ENCODE measurements around the gene NDUFB5.

Gene NDUFB5

DNA sequence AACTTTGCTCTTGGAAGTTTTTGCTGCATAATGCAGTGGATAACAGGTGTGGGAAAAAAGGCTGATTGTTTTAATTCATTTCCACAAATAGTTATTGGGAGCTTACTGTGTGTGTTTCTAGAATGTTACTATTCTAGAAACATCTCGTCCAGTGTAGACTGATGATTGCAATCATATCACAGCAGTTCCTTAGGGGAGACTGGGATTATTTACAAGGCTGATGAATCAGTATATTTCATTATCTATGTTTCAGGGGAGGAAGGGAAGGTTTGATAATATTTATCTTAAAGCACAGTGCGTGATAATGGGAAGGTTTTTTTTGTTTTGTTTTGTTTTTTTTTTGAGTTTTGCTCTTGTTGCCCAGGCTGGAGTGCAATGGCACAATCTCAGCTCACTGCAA, 50.6 kb downstream of the NDUFB5 start:
- H3K27me3 ChIP-seq (ENCODE audit: control insufficient read depth in 2 of 2, insufficient read depth in 2 of 2, low read length in 2 of 2): no peaks in the 10 kb centered on the region
- peaks cover 3 to 8% of the 10 kb centered on the region in 2 donors for H3K4me1 ChIP-seq (ENCODE audit: control insufficient read depth in 2 of 2, insufficient read depth in 2 of 2, low read length in 2 of 2)
- H3K4me3 ChIP-seq (ENCODE audit: low read length in 2 of 2): no peak overlapping the region
- H3K9ac ChIP-seq (ENCODE audit: low read depth in 1 of 2, low read length in 2 of 2): no peak overlapping the region
- no peak overlapping the region for H3K27ac ChIP-seq (ENCODE audit: low read depth in 2 of 2, low read length in 2 of 2)
- no peaks in the 10 kb centered on the region for H3K9me3 ChIP-seq (ENCODE audit: control insufficient read depth in 2 of 2, low read length in 2 of 2)
- H3K36me3 ChIP-seq (ENCODE audit: control insufficient read depth in 2 of 2, insufficient read depth in 2 of 2, low read length in 2 of 2): no peaks in the 10 kb centered on the region

GRCh38 chr3:179658606-179659005, 54.0 kb downstream of the NDUFB5 start:
- Histone ChIP-seq H3K9me3 (ENCODE audit: control insufficient read depth in 2 of 2, low read length in 2 of 2) (no peaks in the 10 kb centered on the region), H3K4me3 (ENCODE audit: low read length in 2 of 2) (no peak overlapping the region), H3K27ac (ENCODE audit: low read depth in 2 of 2, low read length in 2 of 2) (no peak overlapping the region), H3K4me1 (ENCODE audit: control insufficient read depth in 2 of 2, insufficient read depth in 2 of 2, low read length in 2 of 2) (peaks cover 3 to 6% of the 10 kb centered on the region in 2 donors), H3K36me3 (ENCODE audit: control insufficient read depth in 2 of 2, insufficient read depth in 2 of 2, low read length in 2 of 2) (no peaks in the 10 kb centered on the region), H3K27me3 (ENCODE audit: control insufficient read depth in 2 of 2, insufficient read depth in 2 of 2, low read length in 2 of 2) (no peaks in the 10 kb centered on the region), H3K9ac (ENCODE audit: low read depth in 1 of 2, low read length in 2 of 2) (no peak overlapping the region)

DNA sequence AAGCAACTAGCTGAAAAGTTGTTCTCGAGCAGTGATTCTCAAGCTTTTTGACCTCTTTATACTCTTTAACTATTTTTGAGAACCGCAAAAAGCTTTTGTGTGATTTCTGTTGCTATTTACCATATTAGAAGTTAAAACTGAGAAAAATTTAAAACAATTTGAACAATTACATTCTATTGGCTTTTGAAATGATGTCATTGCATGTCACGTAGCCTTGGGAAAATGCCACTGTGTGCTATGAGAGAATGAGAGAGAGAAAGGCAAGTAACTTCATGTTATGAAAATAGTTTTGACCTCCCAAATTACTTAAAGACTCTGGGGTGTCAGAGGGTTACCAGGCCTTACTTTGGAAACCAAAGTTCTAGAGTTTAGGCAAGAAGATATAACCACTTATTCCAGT, 56.3 kb downstream of the NDUFB5 start:
- Histone ChIP-seq H3K9ac (ENCODE audit: low read depth in 1 of 2, low read length in 2 of 2) (no peak overlapping the region), H3K9me3 (ENCODE audit: control insufficient read depth in 2 of 2, low read length in 2 of 2) (no peaks in the 10 kb centered on the region), H3K27ac (ENCODE audit: low read depth in 2 of 2, low read length in 2 of 2) (no peak overlapping the region), H3K27me3 (ENCODE audit: control insufficient read depth in 2 of 2, insufficient read depth in 2 of 2, low read length in 2 of 2) (no peaks in the 10 kb centered on the region), H3K36me3 (ENCODE audit: control insufficient read depth in 2 of 2, insufficient read depth in 2 of 2, low read length in 2 of 2) (no peaks in the 10 kb centered on the region), H3K4me1 (ENCODE audit: control insufficient read depth in 2 of 2, insufficient read depth in 2 of 2, low read length in 2 of 2) (no peaks in the 10 kb centered on the region), H3K4me3 (ENCODE audit: low read length in 2 of 2) (no peak overlapping the region)

DNA sequence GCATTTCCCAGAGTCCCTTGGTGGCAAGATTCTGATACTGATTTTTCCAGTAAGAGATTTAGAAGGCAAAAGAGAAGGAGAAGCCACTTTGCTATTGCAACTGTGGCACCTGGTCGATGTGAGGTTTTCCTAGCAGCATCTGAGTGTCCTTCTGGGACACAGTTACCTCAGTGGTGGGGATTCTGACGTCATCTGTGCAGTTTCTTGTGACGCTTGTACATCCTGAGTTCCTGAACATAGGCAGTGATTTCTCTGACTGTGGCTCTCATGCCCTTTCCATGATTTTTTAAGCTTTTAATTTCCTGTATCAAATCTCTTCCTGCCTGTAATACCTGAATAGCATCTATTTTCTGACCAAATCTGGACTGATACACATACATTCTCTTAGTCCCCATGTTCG, 57.2 kb downstream of the NDUFB5 start:
- H3K9me3 ChIP-seq (ENCODE audit: control insufficient read depth in 2 of 2, low read length in 2 of 2): no peaks in the 10 kb centered on the region
- H3K9ac ChIP-seq (ENCODE audit: low read depth in 1 of 2, low read length in 2 of 2): no peak overlapping the region
- H3K4me1 ChIP-seq (ENCODE audit: control insufficient read depth in 2 of 2, insufficient read depth in 2 of 2, low read length in 2 of 2): no peaks in the 10 kb centered on the region
- no peak overlapping the region for H3K27ac ChIP-seq (ENCODE audit: low read depth in 2 of 2, low read length in 2 of 2)
- no peaks in the 10 kb centered on the region for H3K27me3 ChIP-seq (ENCODE audit: control insufficient read depth in 2 of 2, insufficient read depth in 2 of 2, low read length in 2 of 2)
- no peaks in the 10 kb centered on the region for H3K36me3 ChIP-seq (ENCODE audit: control insufficient read depth in 2 of 2, insufficient read depth in 2 of 2, low read length in 2 of 2)
- no peak overlapping the region for H3K4me3 ChIP-seq (ENCODE audit: low read length in 2 of 2)

GRCh38 chr3:179663093-179663492, 58.5 kb downstream of the NDUFB5 start:
- H3K27me3 ChIP-seq (ENCODE audit: control insufficient read depth in 2 of 2, insufficient read depth in 2 of 2, low read length in 2 of 2): no peaks in the 10 kb centered on the region
- no peaks in the 10 kb centered on the region for H3K36me3 ChIP-seq (ENCODE audit: control insufficient read depth in 2 of 2, insufficient read depth in 2 of 2, low read length in 2 of 2)
- no peak overlapping the region for H3K27ac ChIP-seq (ENCODE audit: low read depth in 2 of 2, low read length in 2 of 2)
- H3K4me3 ChIP-seq (ENCODE audit: low read length in 2 of 2): no peak overlapping the region
- H3K4me1 ChIP-seq (ENCODE audit: control insufficient read depth in 2 of 2, insufficient read depth in 2 of 2, low read length in 2 of 2): no peaks in the 10 kb centered on the region
- H3K9ac ChIP-seq (ENCODE audit: low read depth in 1 of 2, low read length in 2 of 2): no peak overlapping the region
- H3K9me3 ChIP-seq (ENCODE audit: control insufficient read depth in 2 of 2, low read length in 2 of 2): no peaks in the 10 kb centered on the region

- Histone ChIP-seq H3K9ac (ENCODE audit: low read depth in 1 of 2, low read length in 2 of 2) (no peak overlapping the region), H3K4me3 (ENCODE audit: low read length in 2 of 2) (no peak overlapping the region), H3K27ac (ENCODE audit: low read depth in 2 of 2, low read length in 2 of 2) (no peak overlapping the region), H3K36me3 (ENCODE audit: control insufficient read depth in 2 of 2, insufficient read depth in 2 of 2, low read length in 2 of 2) (no peaks in the 10 kb centered on the region), H3K9me3 (ENCODE audit: control insufficient read depth in 2 of 2, low read length in 2 of 2) (no peaks in the 10 kb centered on the region), H3K27me3 (ENCODE audit: control insufficient read depth in 2 of 2, insufficient read depth in 2 of 2, low read length in 2 of 2) (no peaks in the 10 kb centered on the region), H3K4me1 (ENCODE audit: control insufficient read depth in 2 of 2, insufficient read depth in 2 of 2, low read length in 2 of 2) (no peaks in the 10 kb centered on the region)
These were observed 61.4 kb downstream of the NDUFB5 start for GRCh38 chr3:179666030-179666429.

DNA sequence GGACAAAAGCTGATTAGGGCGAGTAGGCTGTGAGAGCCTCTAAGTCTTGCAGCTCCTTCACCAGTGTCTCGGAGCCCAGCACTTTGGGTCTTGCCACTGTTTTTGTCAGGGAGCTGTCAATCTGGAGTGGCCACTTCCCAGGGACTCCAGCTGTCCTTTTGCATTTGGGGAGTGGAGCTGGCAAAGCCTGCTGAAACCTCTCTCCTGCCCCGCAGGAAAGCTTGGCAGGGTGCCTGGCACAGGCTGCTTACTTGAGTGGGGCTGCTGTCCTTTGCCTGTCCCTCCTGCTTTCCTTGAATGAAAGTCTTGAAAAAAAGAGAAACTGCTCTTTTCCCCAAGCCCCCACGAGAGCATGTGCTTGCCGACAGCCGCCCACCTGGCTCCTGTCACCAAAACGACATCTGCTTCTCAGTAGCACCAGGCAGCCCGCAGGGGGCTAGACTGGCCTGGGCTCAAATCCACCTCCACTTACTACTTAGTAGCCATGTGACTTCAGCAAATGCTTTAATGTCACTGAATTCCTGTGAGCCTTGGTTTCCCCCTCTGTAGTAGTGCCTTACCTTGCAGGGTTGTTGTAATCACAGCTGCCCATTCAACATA, 61.9 kb downstream of the NDUFB5 start:
- no peaks in the 10 kb centered on the region for H3K27me3 ChIP-seq (ENCODE audit: control insufficient read depth in 2 of 2, insufficient read depth in 2 of 2, low read length in 2 of 2)
- no peak overlapping the region for H3K9ac ChIP-seq (ENCODE audit: low read depth in 1 of 2, low read length in 2 of 2)
- H3K4me1 ChIP-seq (ENCODE audit: control insufficient read depth in 2 of 2, insufficient read depth in 2 of 2, low read length in 2 of 2): no peaks in the 10 kb centered on the region
- H3K9me3 ChIP-seq (ENCODE audit: control insufficient read depth in 2 of 2, low read length in 2 of 2): no peaks in the 10 kb centered on the region
- H3K36me3 ChIP-seq (ENCODE audit: control insufficient read depth in 2 of 2, insufficient read depth in 2 of 2, low read length in 2 of 2): no peaks in the 10 kb centered on the region
- H3K27ac ChIP-seq (ENCODE audit: low read depth in 2 of 2, low read length in 2 of 2): no peak overlapping the region
- no peak overlapping the region for H3K4me3 ChIP-seq (ENCODE audit: low read length in 2 of 2)

DNA sequence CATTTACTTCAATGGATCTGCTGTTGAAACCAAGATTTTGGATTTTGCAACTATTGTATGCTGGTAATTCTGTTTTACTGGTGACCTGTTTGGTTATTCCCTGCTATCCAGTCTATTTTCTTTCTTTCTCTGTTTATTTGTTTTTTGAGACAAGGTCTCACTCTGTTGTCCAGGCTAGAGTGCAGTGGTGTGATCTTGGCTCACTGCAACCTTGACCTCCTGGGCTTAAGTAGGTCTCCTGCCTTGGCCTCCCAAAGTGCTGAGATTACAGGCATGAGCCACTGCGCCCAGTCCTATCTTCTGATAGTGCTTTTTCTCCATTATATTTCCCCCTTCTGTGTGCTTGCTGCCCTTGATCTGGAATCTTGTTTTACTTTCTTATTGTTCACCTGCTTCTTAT, 63.8 kb downstream of the NDUFB5 start:
- H3K4me1 ChIP-seq (ENCODE audit: control insufficient read depth in 2 of 2, insufficient read depth in 2 of 2, low read length in 2 of 2): no peaks in the 10 kb centered on the region

DNA sequence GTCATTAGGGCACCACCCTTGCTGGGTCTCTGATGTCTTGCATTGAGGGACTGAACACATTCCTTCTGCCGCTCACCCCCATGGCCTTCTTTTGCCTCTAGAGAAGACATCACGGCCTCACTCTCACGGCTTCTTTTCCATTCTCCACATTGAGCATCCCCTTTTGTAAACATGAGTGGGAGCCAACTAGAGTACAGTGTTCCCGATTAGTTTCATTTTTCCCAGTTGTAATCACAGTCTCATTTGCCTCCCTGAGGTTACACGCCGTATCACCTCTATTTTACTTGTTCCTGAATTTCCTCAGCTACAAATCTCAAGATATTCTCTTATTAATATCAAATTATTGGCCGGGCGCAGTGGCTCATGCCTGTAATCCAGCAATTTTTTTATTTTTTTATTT, 65.7 kb downstream of the NDUFB5 start:
- Histone ChIP-seq H3K27ac (ENCODE audit: low read depth in 2 of 2, low read length in 2 of 2) (no peak overlapping the region), H3K4me3 (ENCODE audit: low read length in 2 of 2) (no peak overlapping the region), H3K4me1 (ENCODE audit: control insufficient read depth in 2 of 2, insufficient read depth in 2 of 2, low read length in 2 of 2) (no peaks in the 10 kb centered on the region)

More for the DNA sequence above, 63.8 kb downstream of the NDUFB5 start:
- no peak overlapping the region for H3K27ac ChIP-seq (ENCODE audit: low read depth in 2 of 2, low read length in 2 of 2)
- H3K9me3 ChIP-seq (ENCODE audit: control insufficient read depth in 2 of 2, low read length in 2 of 2): no peaks in the 10 kb centered on the region
- H3K9ac ChIP-seq (ENCODE audit: low read depth in 1 of 2, low read length in 2 of 2): no peak overlapping the region
- no peaks in the 10 kb centered on the region for H3K36me3 ChIP-seq (ENCODE audit: control insufficient read depth in 2 of 2, insufficient read depth in 2 of 2, low read length in 2 of 2)
- no peaks in the 10 kb centered on the region for H3K27me3 ChIP-seq (ENCODE audit: control insufficient read depth in 2 of 2, insufficient read depth in 2 of 2, low read length in 2 of 2)
- no peak overlapping the region for H3K4me3 ChIP-seq (ENCODE audit: low read length in 2 of 2)

DNA sequence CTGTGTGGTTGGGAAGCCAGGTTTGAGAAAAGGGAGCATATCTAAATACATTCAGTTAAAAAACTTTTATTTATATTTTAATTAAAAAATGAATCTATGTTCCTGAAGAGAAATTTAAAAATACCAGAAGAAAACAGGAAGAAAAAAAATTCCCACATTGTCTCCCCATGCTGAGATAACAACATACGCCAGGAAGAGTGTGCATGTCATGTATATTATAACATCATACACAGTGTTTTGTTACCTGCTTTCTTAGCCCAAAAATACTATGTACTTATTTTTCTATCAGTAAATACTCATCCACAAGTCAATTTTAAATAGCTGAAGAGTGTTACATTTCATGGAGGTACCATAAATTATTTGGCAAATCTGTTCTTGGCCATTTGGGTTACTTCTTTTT, 66.7 kb downstream of the NDUFB5 start:
- H3K27me3 ChIP-seq (ENCODE audit: control insufficient read depth in 2 of 2, insufficient read depth in 2 of 2, low read length in 2 of 2): no peaks in the 10 kb centered on the region
- H3K9me3 ChIP-seq (ENCODE audit: control insufficient read depth in 2 of 2, low read length in 2 of 2): no peaks in the 10 kb centered on the region
- H3K27ac ChIP-seq (ENCODE audit: low read depth in 2 of 2, low read length in 2 of 2): no peak overlapping the region
- H3K36me3 ChIP-seq (ENCODE audit: control insufficient read depth in 2 of 2, insufficient read depth in 2 of 2, low read length in 2 of 2): no peaks in the 10 kb centered on the region
- no peak overlapping the region for H3K9ac ChIP-seq (ENCODE audit: low read depth in 1 of 2, low read length in 2 of 2)
- H3K4me3 ChIP-seq (ENCODE audit: low read length in 2 of 2): no peak overlapping the region
- H3K4me1 ChIP-seq (ENCODE audit: control insufficient read depth in 2 of 2, insufficient read depth in 2 of 2, low read length in 2 of 2): no peaks in the 10 kb centered on the region

More for the DNA sequence above, 65.7 kb downstream of the NDUFB5 start:
- Histone ChIP-seq H3K9ac (ENCODE audit: low read depth in 1 of 2, low read length in 2 of 2) (no peak overlapping the region), H3K9me3 (ENCODE audit: control insufficient read depth in 2 of 2, low read length in 2 of 2) (no peaks in the 10 kb centered on the region), H3K36me3 (ENCODE audit: control insufficient read depth in 2 of 2, insufficient read depth in 2 of 2, low read length in 2 of 2) (no peaks in the 10 kb centered on the region), H3K27me3 (ENCODE audit: control insufficient read depth in 2 of 2, insufficient read depth in 2 of 2, low read length in 2 of 2) (no peaks in the 10 kb centered on the region)

DNA sequence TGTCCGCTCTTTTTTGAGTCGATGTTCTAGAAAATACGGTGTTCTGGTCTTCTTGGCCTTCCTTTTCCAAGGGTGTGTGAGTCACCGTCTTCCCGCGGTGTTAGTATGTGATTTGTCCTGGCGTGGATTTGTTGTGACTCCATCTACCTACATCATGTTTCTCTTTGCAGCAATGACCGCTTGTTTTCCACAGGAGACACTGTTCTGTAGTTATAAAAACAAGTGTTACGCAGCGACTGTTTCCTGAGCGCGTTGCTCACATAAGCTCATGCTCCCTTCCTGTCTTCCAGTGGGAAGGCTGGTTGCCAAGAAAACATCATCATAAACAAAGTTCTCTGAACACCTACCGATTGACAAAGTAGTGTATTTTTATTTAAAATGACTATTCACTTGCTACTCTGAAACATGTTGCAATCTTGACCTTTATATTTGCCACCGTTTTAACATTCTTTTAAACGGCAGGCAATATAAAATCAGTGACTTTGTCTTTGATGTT, 67.2 kb downstream of the NDUFB5 start:
- Histone ChIP-seq H3K4me3 (ENCODE audit: low read length in 2 of 2) (no peak overlapping the region), H3K4me1 (ENCODE audit: control insufficient read depth in 2 of 2, insufficient read depth in 2 of 2, low read length in 2 of 2) (no peaks in the 10 kb centered on the region), H3K9me3 (ENCODE audit: control insufficient read depth in 2 of 2, low read length in 2 of 2) (no peaks in the 10 kb centered on the region), H3K27me3 (ENCODE audit: control insufficient read depth in 2 of 2, insufficient read depth in 2 of 2, low read length in 2 of 2) (no peaks in the 10 kb centered on the region), H3K36me3 (ENCODE audit: control insufficient read depth in 2 of 2, insufficient read depth in 2 of 2, low read length in 2 of 2) (no peaks in the 10 kb centered on the region), H3K9ac (ENCODE audit: low read depth in 1 of 2, low read length in 2 of 2) (no peak overlapping the region), H3K27ac (ENCODE audit: low read depth in 2 of 2, low read length in 2 of 2) (no peak overlapping the region)

All from mucosa of rectum (tissue), 2 donors.